ENCODE data around the gene SEMA5A.

SEMA5A gene

DNA sequence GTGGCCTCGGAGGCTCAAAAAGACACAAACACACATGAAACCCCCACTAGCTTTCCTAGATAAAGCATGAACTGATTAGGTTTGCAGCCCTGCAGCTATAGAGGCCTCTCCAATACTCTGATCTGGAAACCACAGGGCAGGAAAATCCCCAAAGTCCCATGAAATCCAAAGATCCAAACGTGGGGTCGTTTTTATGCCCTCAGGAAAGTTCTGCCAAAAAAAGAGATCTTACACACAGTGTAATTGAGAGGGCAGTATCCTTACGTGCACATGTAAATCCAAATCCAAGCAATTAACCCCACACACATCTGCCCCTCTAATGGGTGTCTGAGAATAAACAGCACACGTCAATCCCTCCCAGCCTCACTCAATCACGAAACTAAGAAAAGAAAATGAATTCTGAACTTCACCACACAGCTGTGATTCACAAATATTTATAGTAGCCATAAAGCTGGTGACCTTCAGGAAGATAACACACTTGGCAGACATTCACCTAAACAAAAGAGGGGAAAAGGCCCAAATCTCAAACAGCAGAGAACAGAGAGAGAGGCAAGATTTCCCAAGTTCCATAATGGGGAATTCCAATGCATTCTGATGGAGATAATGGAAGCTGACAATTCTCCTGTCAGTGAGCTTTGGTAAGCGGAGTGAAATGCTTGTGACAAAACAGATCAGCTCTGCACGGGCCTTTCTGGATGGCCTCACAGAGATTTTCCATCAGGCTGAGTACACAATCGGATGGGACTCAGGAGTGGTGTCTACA is 114.2 kb downstream of the SEMA5A start:
- H3K4me1 Mint-ChIP-seq (ENCODE audit: low read depth) = no peaks in the 10 kb centered on the region
- H3K27me3 Mint-ChIP-seq = no peaks in the 10 kb centered on the region
- H3K4me3 Mint-ChIP-seq = no peak overlapping the region
- H3K9me3 Mint-ChIP-seq (ENCODE audit: low read depth) = no peaks in the 10 kb centered on the region
- no peak overlapping the region for H3K27ac Mint-ChIP-seq
- no peaks in the 10 kb centered on the region for H3K36me3 Mint-ChIP-seq

DNA sequence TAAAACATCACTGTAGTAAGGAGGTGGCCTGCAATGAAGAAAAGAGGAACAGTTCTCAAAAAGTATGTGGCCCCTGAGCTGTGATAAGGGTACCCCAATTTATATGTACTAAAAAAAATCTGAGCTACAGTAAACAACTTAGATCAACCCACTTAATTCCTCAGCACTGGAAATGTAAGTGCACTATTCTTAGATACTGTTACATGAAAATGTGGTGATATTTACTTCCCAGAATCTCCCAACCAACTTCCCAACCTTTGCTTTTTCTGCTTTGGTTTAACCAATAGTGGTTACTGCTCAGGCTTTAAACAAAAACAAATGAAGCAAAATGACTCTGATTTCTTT is 114.8 kb downstream of the SEMA5A start:
- Mint-ChIP-seq H3K4me1 (ENCODE audit: low read depth) (no peaks in the 10 kb centered on the region), H3K27ac (no peak overlapping the region), H3K4me3 (no peak overlapping the region), H3K36me3 (no peaks in the 10 kb centered on the region), H3K9me3 (ENCODE audit: low read depth) (no peaks in the 10 kb centered on the region), H3K27me3 (no peaks in the 10 kb centered on the region)

GRCh38 chr5:9430306-9430705 is 115.6 kb downstream of the SEMA5A start:
- Mint-ChIP-seq H3K27me3 (no peaks in the 10 kb centered on the region), H3K27ac (no peak overlapping the region), H3K9me3 (ENCODE audit: low read depth) (no peaks in the 10 kb centered on the region), H3K36me3 (no peaks in the 10 kb centered on the region), H3K4me3 (no peak overlapping the region), H3K4me1 (ENCODE audit: low read depth) (no peaks in the 10 kb centered on the region)

DNA sequence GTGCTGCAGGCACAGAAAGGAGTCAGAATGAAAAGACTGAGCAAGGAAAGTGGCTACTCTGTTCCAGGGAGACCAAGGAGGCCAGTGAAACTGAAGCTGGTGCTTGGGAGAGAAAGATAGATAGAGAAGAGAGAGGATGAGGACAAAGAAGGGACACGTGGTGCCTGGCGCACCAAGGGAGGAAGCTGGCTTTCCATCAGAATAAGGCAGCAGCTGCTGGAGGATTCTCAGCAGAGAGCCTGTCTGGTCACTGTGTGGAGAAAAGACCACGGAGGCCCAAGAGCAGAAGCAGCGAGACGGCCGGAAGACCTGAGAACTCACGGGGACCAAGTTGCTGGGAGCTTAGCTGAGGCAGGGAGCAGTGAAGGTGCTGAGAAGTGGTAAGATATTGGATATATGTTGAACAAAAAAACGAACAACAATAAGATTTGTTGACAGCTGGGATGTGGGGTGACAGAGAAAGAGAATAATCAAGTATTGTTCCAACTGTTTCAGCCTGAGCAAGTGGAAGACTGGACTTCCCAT is 116.1 kb downstream of the SEMA5A start:
- H3K9me3 Mint-ChIP-seq (ENCODE audit: low read depth) = no peaks in the 10 kb centered on the region
- no peaks in the 10 kb centered on the region for H3K27me3 Mint-ChIP-seq
- no peaks in the 10 kb centered on the region for H3K4me1 Mint-ChIP-seq (ENCODE audit: low read depth)
- no peaks in the 10 kb centered on the region for H3K36me3 Mint-ChIP-seq
- H3K27ac Mint-ChIP-seq = no peak overlapping the region
- no peak overlapping the region for H3K4me3 Mint-ChIP-seq

GRCh38 chr5:9428272-9428671 is 117.6 kb downstream of the SEMA5A start:
- Mint-ChIP-seq H3K9me3 (ENCODE audit: low read depth) (no peaks in the 10 kb centered on the region), H3K4me3 (no peak overlapping the region), H3K36me3 (no peaks in the 10 kb centered on the region), H3K4me1 (ENCODE audit: low read depth) (no peaks in the 10 kb centered on the region), H3K27ac (no peak overlapping the region), H3K27me3 (no peaks in the 10 kb centered on the region)

GRCh38 chr5:9425710-9426109 is 120.2 kb downstream of the SEMA5A start:
- H3K36me3 Mint-ChIP-seq = no peaks in the 10 kb centered on the region
- H3K27me3 Mint-ChIP-seq = no peaks in the 10 kb centered on the region
- no peak overlapping the region for H3K27ac Mint-ChIP-seq
- H3K4me3 Mint-ChIP-seq = no peak overlapping the region
- H3K9me3 Mint-ChIP-seq (ENCODE audit: low read depth) = no peaks in the 10 kb centered on the region
- H3K4me1 Mint-ChIP-seq (ENCODE audit: low read depth) = no peaks in the 10 kb centered on the region

DNA sequence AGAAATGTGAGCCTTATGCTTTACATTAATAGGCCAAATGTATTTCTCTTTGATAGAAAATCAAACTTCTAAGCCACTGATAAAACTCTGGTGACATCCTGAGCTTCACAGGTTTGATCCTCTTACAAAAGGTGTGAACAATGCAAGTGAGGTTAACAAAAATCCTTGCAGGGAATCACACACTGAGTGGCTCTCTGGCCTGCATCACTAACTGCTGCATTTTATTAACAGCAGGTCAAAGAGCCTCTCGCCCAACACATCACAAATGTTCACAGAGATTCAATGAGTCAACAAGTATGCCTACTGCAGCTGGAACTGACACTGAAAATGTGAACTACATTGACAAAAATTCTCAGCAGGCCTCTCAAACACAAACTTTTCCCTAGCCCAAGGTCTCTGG is 122.3 kb downstream of the SEMA5A start:
- Mint-ChIP-seq H3K27ac (no peak overlapping the region), H3K27me3 (no peaks in the 10 kb centered on the region), H3K4me3 (no peak overlapping the region), H3K36me3 (no peaks in the 10 kb centered on the region), H3K9me3 (ENCODE audit: low read depth) (peaks cover 11% of the 10 kb centered on the region), H3K4me1 (ENCODE audit: low read depth) (no peaks in the 10 kb centered on the region)

- Mint-ChIP-seq H3K9me3 (ENCODE audit: low read depth) (peaks cover 15% of the 10 kb centered on the region), H3K27ac (no peak overlapping the region), H3K36me3 (no peaks in the 10 kb centered on the region), H3K4me1 (ENCODE audit: low read depth) (no peaks in the 10 kb centered on the region), H3K27me3 (no peaks in the 10 kb centered on the region), H3K4me3 (no peak overlapping the region)
Measured at GRCh38 chr5:9421884-9422283, 124.0 kb downstream of the SEMA5A start.

DNA sequence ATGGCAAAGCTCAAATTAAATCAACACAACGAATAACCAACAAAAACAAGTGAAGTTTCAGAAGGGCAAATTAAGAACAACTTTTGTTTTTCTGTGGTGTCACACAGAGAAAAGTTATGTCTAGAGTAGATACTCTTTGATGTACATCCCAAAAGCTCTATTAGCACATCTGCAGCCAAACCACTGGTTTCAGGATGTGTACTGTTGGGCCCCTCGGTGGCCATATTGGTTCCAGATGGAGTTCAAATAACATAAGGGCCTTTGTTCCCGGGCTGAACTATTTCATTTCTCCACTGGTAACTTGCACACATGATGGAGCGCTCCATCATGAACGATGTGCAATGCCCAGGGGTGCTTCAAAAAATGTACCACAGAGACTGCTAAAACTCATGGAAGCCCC is 126.1 kb downstream of the SEMA5A start:
- Mint-ChIP-seq H3K27ac (no peak overlapping the region), H3K9me3 (ENCODE audit: low read depth) (peaks cover 15% of the 10 kb centered on the region), H3K4me1 (ENCODE audit: low read depth) (no peaks in the 10 kb centered on the region), H3K4me3 (no peak overlapping the region), H3K27me3 (no peaks in the 10 kb centered on the region), H3K36me3 (no peaks in the 10 kb centered on the region)

- Mint-ChIP-seq H3K36me3 (no peaks in the 10 kb centered on the region), H3K4me3 (no peak overlapping the region), H3K9me3 (ENCODE audit: low read depth) (peaks cover 15% of the 10 kb centered on the region), H3K27ac (no peak overlapping the region), H3K4me1 (ENCODE audit: low read depth) (no peaks in the 10 kb centered on the region), H3K27me3 (no peaks in the 10 kb centered on the region)
Measured at GRCh38 chr5:9415566-9415965, 130.3 kb downstream of the SEMA5A start.

- no peak overlapping the region for H3K4me3 Mint-ChIP-seq
- H3K27ac Mint-ChIP-seq = no peak overlapping the region
- H3K27me3 Mint-ChIP-seq = peaks cover 2% of the 10 kb centered on the region
- H3K9me3 Mint-ChIP-seq (ENCODE audit: low read depth) = peaks cover 15% of the 10 kb centered on the region
- no peaks in the 10 kb centered on the region for H3K36me3 Mint-ChIP-seq
- no peaks in the 10 kb centered on the region for H3K4me1 Mint-ChIP-seq (ENCODE audit: low read depth)
Measured at GRCh38 chr5:9415091-9415490, 130.8 kb downstream of the SEMA5A start.

GRCh38 chr5:9411142-9411541 is 134.7 kb downstream of the SEMA5A start:
- Mint-ChIP-seq H3K27me3 (peaks cover 2% of the 10 kb centered on the region), H3K4me3 (no peak overlapping the region), H3K4me1 (ENCODE audit: low read depth) (no peaks in the 10 kb centered on the region), H3K36me3 (no peaks in the 10 kb centered on the region), H3K9me3 (ENCODE audit: low read depth) (peaks cover 5% of the 10 kb centered on the region), H3K27ac (no peak overlapping the region)

- H3K27me3 Mint-ChIP-seq = peaks cover 2% of the 10 kb centered on the region
- H3K4me3 Mint-ChIP-seq = no peak overlapping the region
- H3K4me1 Mint-ChIP-seq (ENCODE audit: low read depth) = no peaks in the 10 kb centered on the region
- no peak overlapping the region for H3K27ac Mint-ChIP-seq
- no peaks in the 10 kb centered on the region for H3K36me3 Mint-ChIP-seq
- H3K9me3 Mint-ChIP-seq (ENCODE audit: low read depth) = peaks cover 5% of the 10 kb centered on the region
Measured at GRCh38 chr5:9409413-9409960, 136.4 kb downstream of the SEMA5A start.

GRCh38 chr5:9408964-9409363 is 136.9 kb downstream of the SEMA5A start:
- H3K36me3 Mint-ChIP-seq = no peaks in the 10 kb centered on the region
- H3K4me3 Mint-ChIP-seq = no peak overlapping the region
- H3K9me3 Mint-ChIP-seq (ENCODE audit: low read depth) = peaks cover 5% of the 10 kb centered on the region
- peaks cover 2% of the 10 kb centered on the region for H3K27me3 Mint-ChIP-seq
- no peaks in the 10 kb centered on the region for H3K4me1 Mint-ChIP-seq (ENCODE audit: low read depth)
- no peak overlapping the region for H3K27ac Mint-ChIP-seq

DNA sequence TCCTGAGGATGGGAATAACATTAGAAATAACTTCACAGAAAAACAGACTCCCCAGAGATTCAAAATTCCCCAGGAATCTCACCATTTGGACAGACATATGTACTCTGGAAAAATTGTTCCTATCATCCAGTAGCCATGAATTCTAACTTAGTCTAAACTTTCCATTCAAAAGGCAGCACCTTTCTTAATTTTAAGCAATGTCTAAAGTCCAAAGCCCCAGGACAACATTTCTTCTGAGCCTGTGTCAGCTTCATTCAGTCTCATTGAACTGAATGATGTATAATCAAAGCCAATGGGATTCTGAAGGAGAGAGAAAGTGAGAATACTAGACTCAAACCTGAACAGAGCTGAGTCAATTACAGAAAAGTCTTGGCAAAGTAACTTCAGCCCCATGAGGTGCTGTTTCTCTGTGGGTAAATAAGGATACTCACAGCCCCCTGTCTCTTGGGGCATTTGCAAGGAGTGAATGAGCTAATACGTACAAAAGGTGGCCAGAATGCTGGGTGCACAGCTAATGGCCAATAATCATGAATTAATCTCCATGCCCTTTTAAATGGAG is 140.6 kb downstream of the SEMA5A start:
- Mint-ChIP-seq H3K36me3 (no peaks in the 10 kb centered on the region), H3K27ac (no peak overlapping the region), H3K4me1 (ENCODE audit: low read depth) (no peaks in the 10 kb centered on the region), H3K9me3 (ENCODE audit: low read depth) (peaks cover 5% of the 10 kb centered on the region), H3K4me3 (no peak overlapping the region), H3K27me3 (no peaks in the 10 kb centered on the region)
